ENCODE data around the gene DLAT. TPM values are rescaled to one million over a fixed set of nuclear protein-coding genes. Genes with fewer than 3 reads are reported as not detected.
A peak's percentile ranks its signal among the peaks of the same experiment; 100 is the strongest.
"Not testable (repeated sequence)": the region's sequence is repeated elsewhere in the genome, so short reads cannot be mapped to it uniquely, and the experiment has no call there.

The DLAT gene
- total RNA-seq, 1 experiment from 2014 or later: 94.1 TPM

GRCh38 chr11:112086422-112087191, 61.4 kb downstream of the DLAT start, which contains the start of the genes SDHD and TIMM8B:
SDHD (plus strand) TSS chr11:112086873; CDS start chr11:112086908, 35 bp downstream.
TIMM8B (minus strand) TSS chr11:112086756; CDS start chr11:112086723, 33 bp downstream.
- intact Hi-C loops (cut with micrococcal nuclease; ENCODE audit: unreplicated experiment): loop anchor here (10.0 kb wide), 1 partner anchor 152 kb away; the partner anchor contains the start of gene DIXDC1
- Histone ChIP-seq H3K27ac (ENCODE audit: low read depth, low read length, poor library complexity, severe bottlenecking) (peak within 1 kb of the TSS; percentile 89), H3K36me3 (ENCODE audit: insufficient read depth, low read length, poor library complexity, severe bottlenecking) (peaks cover 74% of the 10 kb centered on the region), H3K4me3 (ENCODE audit: low read depth, low read length, poor library complexity, severe bottlenecking) (peak within 1 kb of the TSS; percentile 78), H3K4me1 (ENCODE audit: insufficient read depth, low read length, poor library complexity, severe bottlenecking) (peaks cover 18% of the 10 kb centered on the region), H3K9me3 (ENCODE audit: low read depth, low read length, poor library complexity, severe bottlenecking) (no peaks in the 10 kb centered on the region), H3K27me3 (replicated peaks; ENCODE audit: insufficient read depth, low read depth, low read length, poor library complexity) (no peaks in the 10 kb centered on the region)
- ChIA-PET CTCF (interaction anchor here (0.6 kb wide), 1 partner anchor 194 kb away, joined by 7 read pairs; no protein-coding TSS in a partner anchor), POLR2A (ENCODE audit: low non-redundant PET) (interaction anchor here (0.6 to 0.7 kb wide), 3 partner anchors 10 to 205 kb away, joined by 3 to 6 read pairs (median 4); no protein-coding TSS in a partner anchor)
- DNase-seq (ENCODE audit: low spot score): peak; percentile 99
- TF ChIP-seq EZH2 (IDR thresholded peaks at IDR 0.05; ENCODE audit: borderline replicate concordance, low read depth, low read length, poor library complexity, severe bottlenecking) (no peak), CTCF (conservative IDR thresholded peaks at IDR 0.05; ENCODE audit: low read depth, low read length) (peak; percentile 31; the same call in 1 of the 2 replicates)
- BruUV-seq (replicated peaks): no TSS peak

GRCh38 chr11:112087212-112087611, 62.0 kb downstream of the DLAT start:
- ChIA-PET POLR2A (ENCODE audit: low non-redundant PET) (interaction anchor here (0.6 to 0.7 kb wide), 2 partner anchors 10 to 65 kb away, joined by 3 to 6 read pairs; no protein-coding TSS in a partner anchor), CTCF (no interaction called here)
- peak overlapping the region; percentile 78 for H3K4me3 ChIP-seq (ENCODE audit: low read depth, low read length, poor library complexity, severe bottlenecking)
- H3K27ac ChIP-seq (ENCODE audit: low read depth, low read length, poor library complexity, severe bottlenecking): peak overlapping the region; percentile 89
- H3K27me3 ChIP-seq (replicated peaks; ENCODE audit: insufficient read depth, low read depth, low read length, poor library complexity): no peaks in the 10 kb centered on the region
- peaks cover 74% of the 10 kb centered on the region for H3K36me3 ChIP-seq (ENCODE audit: insufficient read depth, low read length, poor library complexity, severe bottlenecking)
- intact Hi-C loops (cut with micrococcal nuclease; ENCODE audit: unreplicated experiment): loop anchor here (10.0 kb wide), 1 partner anchor 152 kb away; the partner anchor contains the start of gene DIXDC1
- DNase-seq (ENCODE audit: low spot score): peak; percentile 25
- H3K9me3 ChIP-seq (ENCODE audit: low read depth, low read length, poor library complexity, severe bottlenecking): no peaks in the 10 kb centered on the region
- peaks cover 18% of the 10 kb centered on the region for H3K4me1 ChIP-seq (ENCODE audit: insufficient read depth, low read length, poor library complexity, severe bottlenecking)
- TF ChIP-seq CTCF (conservative IDR thresholded peaks at IDR 0.05; ENCODE audit: low read depth, low read length) (no peak), EZH2 (IDR thresholded peaks at IDR 0.05; ENCODE audit: borderline replicate concordance, low read depth, low read length, poor library complexity, severe bottlenecking) (no peak)
- BruUV-seq (replicated peaks): TSS peak; percentile 35

GRCh38 chr11:112095302-112095701, 70.1 kb downstream of the DLAT start:
- DNase-seq (ENCODE audit: low spot score); POLR2A ChIA-PET (ENCODE audit: low non-redundant PET); intact Hi-C loops (cut with micrococcal nuclease; ENCODE audit: unreplicated experiment); H3K4me1 ChIP-seq (ENCODE audit: insufficient read depth, low read length, poor library complexity, severe bottlenecking); H3K27ac ChIP-seq (ENCODE audit: low read depth, low read length, poor library complexity, severe bottlenecking); CTCF ChIA-PET; H3K4me3 ChIP-seq (ENCODE audit: low read depth, low read length, poor library complexity, severe bottlenecking); H3K27me3 ChIP-seq (replicated peaks; ENCODE audit: insufficient read depth, low read depth, low read length, poor library complexity); H3K9me3 ChIP-seq (ENCODE audit: low read depth, low read length, poor library complexity, severe bottlenecking): not testable (repeated sequence)
- peaks cover 57% of the 10 kb centered on the region for H3K36me3 ChIP-seq (ENCODE audit: insufficient read depth, low read length, poor library complexity, severe bottlenecking)
- TSS peak; percentile 19 for BruUV-seq (replicated peaks)
